Measurements from ENCODE around the gene AHNAK. TPM values are rescaled to one million over a fixed set of nuclear protein-coding genes. Genes with fewer than 3 reads are reported as not detected.

AHNAK gene
- total RNA-seq, 1 donor from 2014 or later = 809 TPM

DNA sequence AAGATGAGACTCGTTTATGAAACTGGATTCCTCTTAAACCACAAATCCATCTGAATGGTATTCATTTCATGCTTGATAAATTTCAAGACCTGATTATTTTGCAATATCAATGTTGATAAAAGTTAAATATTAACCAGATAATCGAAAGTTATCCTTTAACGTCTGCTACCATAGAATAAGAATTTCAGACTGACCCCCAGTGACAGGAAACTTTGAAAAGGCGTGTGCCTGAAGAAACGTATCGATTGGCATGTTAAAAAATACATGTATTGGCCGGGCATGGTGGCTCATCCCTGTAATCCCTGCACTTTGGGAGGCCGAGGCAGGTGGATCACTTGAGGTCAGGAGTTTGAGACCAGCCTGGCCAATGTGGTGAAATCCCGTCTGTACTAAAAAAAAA, 113.9 kb downstream of the AHNAK start:
- Histone ChIP-seq H3K27ac (no peak overlapping the region), H3K36me3 (no peaks in the 10 kb centered on the region), H3K9me3 (no peaks in the 10 kb centered on the region), H3K4me3 (no peak overlapping the region), H3K4me1 (peaks cover 51% of the 10 kb centered on the region), H3K27me3 (ENCODE audit: low read depth) (no peaks in the 10 kb centered on the region)
- TF ChIP-seq CTCF (IDR thresholded peaks at IDR 0.05) = no peak
- ATAC-seq = no peak
- DNase-seq = no peak
- intact Hi-C loops (cut with DNase I) = no loop called here

DNA sequence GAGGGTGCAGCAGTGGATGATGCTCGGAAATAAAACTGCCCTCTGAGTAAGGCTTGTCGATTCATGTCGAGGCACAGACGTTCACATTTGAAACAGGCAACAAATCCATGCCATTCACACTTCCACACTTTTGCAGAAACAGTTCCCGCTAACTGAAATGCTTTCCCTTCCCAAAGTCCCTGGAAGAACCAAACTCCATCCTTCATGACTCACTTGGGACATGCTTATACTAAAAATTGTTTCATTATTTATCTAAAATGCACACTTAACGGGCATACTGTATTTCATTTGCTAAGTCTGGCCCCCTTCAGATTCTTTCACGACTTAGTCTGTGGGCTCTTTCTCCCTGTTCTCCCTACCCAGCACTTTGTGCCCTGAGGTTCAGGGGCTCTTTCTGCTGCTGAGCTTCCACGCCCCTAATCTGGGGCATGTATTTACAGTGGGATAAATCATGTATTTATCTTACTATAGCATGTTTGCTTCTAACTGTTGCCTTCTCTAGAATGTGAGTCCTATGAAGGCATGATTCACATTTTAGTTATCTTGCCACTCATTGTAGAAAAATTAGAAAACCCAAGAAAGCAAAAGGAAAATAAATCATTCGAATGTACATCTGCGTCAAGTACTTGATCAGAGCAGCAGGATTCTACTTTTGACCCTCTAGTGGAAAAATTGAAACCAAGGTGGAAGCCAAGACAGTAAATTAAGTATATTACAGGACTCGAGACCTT, 115.3 kb downstream of the AHNAK start:
- Histone ChIP-seq H3K4me3 (no peak overlapping the region), H3K27me3 (ENCODE audit: low read depth) (no peaks in the 10 kb centered on the region), H3K27ac (no peak overlapping the region), H3K9me3 (no peaks in the 10 kb centered on the region), H3K4me1 (peaks cover 51% of the 10 kb centered on the region), H3K36me3 (no peaks in the 10 kb centered on the region)
- no peak for TF ChIP-seq CTCF (IDR thresholded peaks at IDR 0.05)
- ATAC-seq (no peak), DNase-seq (no peak)
- intact Hi-C loops (cut with DNase I) = no loop called here

GRCh38 chr11:62430425-62430824, 116.2 kb downstream of the AHNAK start:
- Histone ChIP-seq H3K36me3 (no peaks in the 10 kb centered on the region), H3K27me3 (ENCODE audit: low read depth) (no peaks in the 10 kb centered on the region), H3K4me3 (no peak overlapping the region), H3K4me1 (peaks cover 44% of the 10 kb centered on the region), H3K27ac (no peak overlapping the region), H3K9me3 (no peaks in the 10 kb centered on the region)
- no peak for DNase-seq
- no peak for TF ChIP-seq CTCF (IDR thresholded peaks at IDR 0.05)
- intact Hi-C loops (cut with DNase I) = no loop called here
- no peak for ATAC-seq

GRCh38 chr11:62428871-62429560, 117.6 kb downstream of the AHNAK start:
- no peak overlapping the region for H3K4me3 ChIP-seq
- H3K4me1 ChIP-seq = peaks cover 34% of the 10 kb centered on the region
- intact Hi-C loops (cut with DNase I) = no loop called here
- H3K27me3 ChIP-seq (ENCODE audit: low read depth) = no peaks in the 10 kb centered on the region
- no peaks in the 10 kb centered on the region for H3K36me3 ChIP-seq
- no peak for TF ChIP-seq CTCF (IDR thresholded peaks at IDR 0.05)
- H3K9me3 ChIP-seq = no peaks in the 10 kb centered on the region
- no peak overlapping the region for H3K27ac ChIP-seq
- DNase-seq (no peak), ATAC-seq (no peak)

DNA sequence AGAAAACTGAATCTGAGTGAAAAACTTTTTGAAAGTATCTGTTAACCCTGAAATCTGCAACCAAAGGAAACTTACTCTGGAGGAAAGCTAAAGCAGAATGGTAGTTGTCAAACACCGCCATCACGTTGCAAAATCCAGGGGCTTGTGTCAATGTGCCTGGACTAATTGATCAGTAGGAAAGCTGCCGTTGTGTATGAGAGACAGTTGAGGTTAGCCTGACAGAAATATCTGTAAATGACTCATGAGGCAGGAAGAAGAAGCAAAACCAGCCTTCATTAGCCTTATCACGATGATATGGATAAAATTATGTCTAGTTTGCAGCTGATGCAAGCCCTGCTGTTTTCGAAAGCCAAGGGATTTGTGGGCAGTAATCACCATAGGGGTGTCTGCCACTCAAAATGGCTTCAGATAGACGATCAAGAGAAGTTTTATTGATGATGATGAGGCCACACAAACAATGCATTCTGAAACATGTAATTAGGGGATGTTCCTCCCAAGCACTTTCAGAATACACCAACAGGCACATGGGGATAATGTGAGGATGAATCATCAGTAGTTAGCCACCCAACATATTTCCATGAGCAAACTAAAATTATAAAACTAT, 118.9 kb downstream of the AHNAK start:
- Histone ChIP-seq H3K9me3 (no peaks in the 10 kb centered on the region), H3K36me3 (no peaks in the 10 kb centered on the region), H3K27me3 (ENCODE audit: low read depth) (no peaks in the 10 kb centered on the region), H3K27ac (peak overlapping the region; percentile 37), H3K4me3 (no peak overlapping the region), H3K4me1 (peaks cover 24% of the 10 kb centered on the region)
- no peak for DNase-seq
- ATAC-seq = no peak
- TF ChIP-seq CTCF (IDR thresholded peaks at IDR 0.05) = no peak
- intact Hi-C loops (cut with DNase I) = no loop called here

All from lower lobe of right lung (tissue), 2 donors.